Right lung (tissue), 5 donors: ENCODE measurements around the gene CRHR1. TPM values are rescaled to one million over a fixed set of nuclear protein-coding genes. Genes with fewer than 3 reads are reported as not detected.

Source experiments
- DNase-seq, 2 donors: peaks; one replicate each; pipeline ENCODE4 v3.0.0-alpha.2; 2013
- polyA plus RNA-seq, 5 donors: library from polyadenylated mRNA; unstranded; fragments of 120-200 nt; gene quantifications; one replicate each; pipeline versions ENCODE4 v1.2.1 to v1.2.3, GENCODE V29; 2013; ENCODE audit warnings: inconsistent platforms in 1 of 5, low replicate concordance in 1 of 5; ENCODE audit not compliant: insufficient read length in 5 of 5, insufficient read depth in 1 of 5

Gene CRHR1
- polyA plus RNA-seq, 5 donors: 0.17 TPM; not detected in 4

DNA sequence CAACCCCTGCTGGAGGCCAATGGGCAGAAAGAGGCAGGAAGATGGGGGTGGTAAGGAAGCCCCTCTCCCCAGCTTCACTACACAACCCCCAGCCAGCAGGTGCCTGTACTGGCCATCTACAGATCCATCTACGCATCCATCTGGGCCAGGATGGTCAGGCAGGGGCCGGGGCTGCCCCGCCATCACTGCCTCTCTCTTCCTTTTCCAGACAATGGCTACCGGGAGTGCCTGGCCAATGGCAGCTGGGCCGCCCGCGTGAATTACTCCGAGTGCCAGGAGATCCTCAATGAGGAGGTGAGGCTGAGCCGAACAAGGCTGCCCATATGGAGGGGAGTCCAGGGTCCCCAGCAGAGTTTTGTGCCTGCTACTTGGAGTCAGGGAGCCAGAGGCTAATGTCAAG, 37.0 kb downstream of the CRHR1 start:
- no peak for DNase-seq

DNA sequence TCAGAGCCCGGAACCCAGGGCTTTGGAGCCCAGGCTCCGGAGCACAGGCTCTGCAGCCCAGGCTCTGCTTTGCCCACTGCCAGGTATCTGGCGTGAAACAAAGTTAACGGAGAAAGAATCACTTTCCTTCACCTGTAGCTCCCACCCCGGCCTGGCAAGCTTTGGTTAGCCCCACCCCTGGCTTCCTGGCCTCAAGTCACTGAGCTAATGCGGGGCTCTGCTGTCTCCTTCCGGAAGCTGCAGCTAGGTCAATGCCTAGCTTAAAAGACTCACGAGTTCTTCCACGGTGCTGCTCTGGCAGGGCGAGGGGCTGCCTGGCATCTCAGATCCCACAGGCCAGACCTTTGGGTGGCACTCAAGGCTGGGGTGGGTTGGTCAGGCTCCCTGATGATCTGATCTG, 39.5 kb downstream of the CRHR1 start:
- no peak for DNase-seq

- no peak for DNase-seq
Observed at GRCh38 chr17:45824475-45824874, 40.4 kb downstream of the CRHR1 start.

GRCh38 chr17:45824901-45825492, 40.9 kb downstream of the CRHR1 start:
- DNase-seq: no peak

GRCh38 chr17:45825792-45826191, 41.7 kb downstream of the CRHR1 start:
- DNase-seq: no peak

DNA sequence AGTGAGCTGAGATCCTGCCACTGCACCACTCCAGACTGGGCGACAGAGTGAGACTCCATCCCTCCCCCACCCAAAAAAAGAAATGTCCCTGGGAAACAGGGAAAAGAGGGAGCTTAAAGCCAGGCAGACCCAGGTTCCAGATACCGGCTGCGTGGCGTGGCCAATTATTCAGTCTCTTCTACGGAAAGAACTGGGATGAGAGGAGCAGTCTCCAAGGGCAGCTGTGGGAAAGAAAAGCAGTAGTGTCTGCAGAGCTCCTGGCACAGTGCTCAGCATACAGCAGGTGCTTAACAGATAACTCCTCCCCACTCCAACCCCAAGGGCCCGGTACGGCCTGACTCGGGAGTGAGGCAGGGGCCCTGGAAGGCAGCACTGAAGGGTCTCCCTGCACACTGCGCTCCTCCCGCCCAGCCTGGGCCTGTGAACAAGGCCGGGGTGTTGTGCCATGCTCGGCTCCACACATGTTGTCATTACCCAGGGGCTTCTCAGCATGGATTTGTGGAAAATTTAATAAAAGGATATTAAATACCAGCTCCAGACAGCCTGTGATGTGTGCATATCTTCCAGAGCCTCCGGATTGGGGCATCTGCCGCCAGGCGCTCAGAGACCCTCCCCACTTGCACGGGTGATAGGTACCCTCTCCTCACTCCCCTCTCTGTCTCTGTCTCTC, 42.9 kb downstream of the CRHR1 start:
- DNase-seq: no peak

- no peak for DNase-seq
Observed at GRCh38 chr17:45828171-45828570, 44.1 kb downstream of the CRHR1 start.

GRCh38 chr17:45828582-45829133, 44.5 kb downstream of the CRHR1 start:
- no peak for DNase-seq

GRCh38 chr17:45833920-45834319, 49.8 kb downstream of the CRHR1 start:
- DNase-seq: no peak

DNA sequence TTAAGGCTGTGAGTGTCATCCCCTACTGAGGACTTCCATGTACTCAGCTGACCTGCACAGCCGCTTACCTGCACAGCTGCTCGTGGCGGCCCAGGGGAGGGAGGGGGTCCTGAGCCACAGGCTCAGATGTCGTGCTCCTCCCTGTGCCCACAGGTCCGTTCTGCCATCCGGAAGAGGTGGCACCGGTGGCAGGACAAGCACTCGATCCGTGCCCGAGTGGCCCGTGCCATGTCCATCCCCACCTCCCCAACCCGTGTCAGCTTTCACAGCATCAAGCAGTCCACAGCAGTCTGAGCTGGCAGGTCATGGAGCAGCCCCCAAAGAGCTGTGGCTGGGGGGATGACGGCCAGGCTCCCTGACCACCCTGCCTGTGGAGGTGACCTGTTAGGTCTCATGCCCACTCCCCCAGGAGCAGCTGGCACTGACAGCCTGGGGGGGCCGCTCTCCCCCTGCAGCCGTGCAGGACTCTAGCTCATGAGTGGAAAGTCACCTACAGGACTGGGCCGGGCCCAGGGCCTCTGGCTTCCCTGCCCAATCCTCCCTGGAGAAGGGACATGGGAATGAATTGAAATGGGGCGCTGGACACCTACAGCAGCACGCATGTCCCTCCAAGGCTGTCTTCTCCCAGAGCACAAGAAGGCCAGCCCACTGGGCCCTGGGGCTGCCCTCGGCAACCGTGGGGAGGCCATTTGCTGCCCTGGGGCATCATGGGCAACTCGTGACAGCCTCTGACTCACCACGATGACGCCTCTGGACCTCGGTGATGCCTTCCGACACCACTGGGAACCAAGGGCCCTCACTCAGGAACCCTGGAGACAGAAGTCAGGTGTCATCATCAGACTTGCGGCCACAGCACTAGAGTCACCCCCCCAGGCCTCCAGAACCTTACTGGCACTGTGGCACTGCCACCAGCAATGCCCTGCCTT, 50.6 kb downstream of the CRHR1 start:
- DNase-seq: no peak

DNA sequence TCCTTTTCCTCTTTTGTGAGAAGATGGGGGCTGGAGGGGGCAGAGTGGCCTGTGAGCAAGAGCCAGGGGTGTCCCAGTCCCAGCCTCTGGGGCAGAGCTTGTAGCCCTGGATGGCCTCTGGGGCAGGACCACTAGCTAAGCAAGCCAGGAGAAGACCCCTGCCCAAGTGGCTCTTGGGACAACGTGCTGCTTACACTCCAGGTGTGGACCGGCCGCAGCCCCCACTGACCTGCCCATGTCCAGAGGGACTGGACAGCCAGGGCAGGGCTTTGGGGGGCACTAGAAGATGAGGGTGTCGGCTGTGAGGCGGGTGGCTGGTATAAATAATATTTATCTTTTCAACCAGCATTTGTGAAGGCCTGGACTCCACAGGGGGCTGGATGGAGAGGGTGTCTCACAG, 51.4 kb downstream of the CRHR1 start:
- DNase-seq: no peak

GRCh38 chr17:45836047-45837044, 52.2 kb downstream of the CRHR1 start:
- DNase-seq: no peak

GRCh38 chr17:45837187-45837586, 53.1 kb downstream of the CRHR1 start:
- no peak for DNase-seq

GRCh38 chr17:45837603-45838002, 53.5 kb downstream of the CRHR1 start:
- no peak for DNase-seq

- DNase-seq: no peak
Observed at GRCh38 chr17:45838751-45839295, 54.7 kb downstream of the CRHR1 start.

DNA sequence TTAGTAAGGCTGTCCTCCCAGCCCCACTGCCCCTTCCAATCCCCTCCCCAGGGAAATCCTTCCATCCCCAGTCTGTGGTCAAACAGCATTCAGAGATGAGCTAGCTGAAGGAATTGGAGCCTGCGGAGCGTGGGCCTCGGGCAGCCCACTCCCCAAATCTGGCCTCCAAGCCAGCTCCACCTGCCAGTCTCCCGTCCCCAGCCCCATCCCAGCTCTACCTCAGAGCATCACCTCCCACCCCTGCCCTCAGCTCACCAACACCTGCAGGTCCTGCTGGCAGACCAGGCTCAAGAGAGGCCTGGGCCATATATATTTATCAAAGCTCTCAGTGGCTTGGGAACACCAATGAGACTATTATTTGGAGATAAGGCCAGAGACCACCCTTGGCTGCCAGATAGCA, 55.3 kb downstream of the CRHR1 start:
- DNase-seq: no peak

- no peak for DNase-seq
Observed at GRCh38 chr17:45841186-45841585, 57.1 kb downstream of the CRHR1 start.

GRCh38 chr17:45841883-45842525, 57.9 kb downstream of the CRHR1 start:
- DNase-seq: no peak

GRCh38 chr17:45843722-45844121, 59.6 kb downstream of the CRHR1 start:
- DNase-seq: no peak

GRCh38 chr17:45844695-45845375, 60.7 kb downstream of the CRHR1 start, which contains the start of gene SPPL2C:
Gene SPPL2C (plus strand): TSS chr17:45844881. CDS start chr17:45844907, 26 bp downstream.
- DNase-seq: no peak
